ENCODE results near the gene TPCN1.

TPCN1 gene

GRCh38 chr12:113314121-113314529 lies 92.9 kb downstream of the TPCN1 start:
- no peak overlapping the region for H3K4me3 ChIP-seq (ENCODE audit: low read depth, low read length)
- no peak for DNase-seq (ENCODE audit: low read depth)
- TF ChIP-seq CTCF (IDR thresholded peaks at IDR 0.05; ENCODE audit: control insufficient read depth, extremely low read depth, insufficient read depth): no peak

- H3K4me3 ChIP-seq (ENCODE audit: low read depth, low read length): no peak overlapping the region
- no peak for DNase-seq (ENCODE audit: low read depth)
- no peak for TF ChIP-seq CTCF (IDR thresholded peaks at IDR 0.05; ENCODE audit: control insufficient read depth, extremely low read depth, insufficient read depth)
These were observed 94.1 kb downstream of the TPCN1 start for GRCh38 chr12:113315358-113315757.

GRCh38 chr12:113316155-113316554 lies 94.9 kb downstream of the TPCN1 start:
- DNase-seq (ENCODE audit: low read depth): no peak
- no peak overlapping the region for H3K4me3 ChIP-seq (ENCODE audit: low read depth, low read length)
- no peak; the same call in 1 of the 2 replicates for TF ChIP-seq CTCF (IDR thresholded peaks at IDR 0.05; ENCODE audit: control insufficient read depth, extremely low read depth, insufficient read depth)

GRCh38 chr12:113317122-113317521 lies 95.9 kb downstream of the TPCN1 start:
- no peak overlapping the region for H3K4me3 ChIP-seq (ENCODE audit: low read depth, low read length)
- DNase-seq (ENCODE audit: low read depth): no peak
- TF ChIP-seq CTCF (IDR thresholded peaks at IDR 0.05; ENCODE audit: control insufficient read depth, extremely low read depth, insufficient read depth): no peak

GRCh38 chr12:113318046-113318656 lies 96.9 kb downstream of the TPCN1 start:
- TF ChIP-seq CTCF (IDR thresholded peaks at IDR 0.05; ENCODE audit: control insufficient read depth, extremely low read depth, insufficient read depth): no peak
- no peak overlapping the region for H3K4me3 ChIP-seq (ENCODE audit: low read depth, low read length)
- DNase-seq (ENCODE audit: low read depth): no peak

GRCh38 chr12:113318900-113319628 lies 97.8 kb downstream of the TPCN1 start:
- DNase-seq (ENCODE audit: low read depth): no peak
- no peak overlapping the region for H3K4me3 ChIP-seq (ENCODE audit: low read depth, low read length)
- TF ChIP-seq CTCF (IDR thresholded peaks at IDR 0.05; ENCODE audit: control insufficient read depth, extremely low read depth, insufficient read depth): no peak

Measured in LNCaP clone FGC (cell line).